ENCODE results near the gene MFRP. TPM values are rescaled to one million over a fixed set of nuclear protein-coding genes. Genes with fewer than 3 reads are reported as not detected.

Gene MFRP
- total RNA-seq, 2 experiments from 2014 or later, result not detected

GRCh38 chr11:119323532-119324033 lies 22.9 kb downstream of the MFRP start:
- Mint-ChIP-seq H3K27me3 (ENCODE audit: low read depth) (peaks cover 6% of the 10 kb centered on the region), H3K4me3 (no peak overlapping the region), H3K36me3 (ENCODE audit: low read depth) (no peaks in the 10 kb centered on the region), H3K4me1 (ENCODE audit: low read depth) (peaks cover 18% of the 10 kb centered on the region), H3K27ac (no peak overlapping the region), H3K9me3 (no peaks in the 10 kb centered on the region)
- CTCF ChIA-PET, result interaction anchor here (0.6 to 4.4 kb wide), 44 partner anchors 8 to 282 kb away, joined by 3 to 70 read pairs (median 4); partner anchors contain the start of genes C1QTNF5, CBL, NLRX1 and RNF26
- DNase-seq, result peak; percentile 94
- intact Hi-C loops (cut with micrococcal nuclease), result loop anchor here (1.0 to 2.0 kb wide), 9 partner anchors 39 to 267 kb away; partner anchors contain the start of genes CBL, DPAGT1, HYOU1 and NLRX1

GRCh38 chr11:119322921-119323531 lies 23.5 kb downstream of the MFRP start:
- no peaks in the 10 kb centered on the region for H3K9me3 Mint-ChIP-seq
- H3K36me3 Mint-ChIP-seq (ENCODE audit: low read depth), result no peaks in the 10 kb centered on the region
- H3K27me3 Mint-ChIP-seq (ENCODE audit: low read depth), result peaks cover 10% of the 10 kb centered on the region
- no peak overlapping the region for H3K4me3 Mint-ChIP-seq
- H3K27ac Mint-ChIP-seq, result no peak overlapping the region
- intact Hi-C loops (cut with micrococcal nuclease), result loop anchor here (1.0 to 2.0 kb wide), 9 partner anchors 38 to 266 kb away; partner anchors contain the start of genes CBL, DPAGT1, HYOU1 and NLRX1
- DNase-seq, result no peak
- peaks cover 18% of the 10 kb centered on the region for H3K4me1 Mint-ChIP-seq (ENCODE audit: low read depth)
- CTCF ChIA-PET, result interaction anchor here (0.6 to 4.4 kb wide), 40 partner anchors 8 to 281 kb away, joined by 3 to 70 read pairs (median 4); partner anchors contain the start of genes C1QTNF5, CBL, NLRX1 and RNF26

- no peak for DNase-seq
- Mint-ChIP-seq H3K27me3 (ENCODE audit: low read depth) (peaks cover 16% of the 10 kb centered on the region), H3K27ac (no peak overlapping the region), H3K4me1 (ENCODE audit: low read depth) (peaks cover 18% of the 10 kb centered on the region), H3K9me3 (no peaks in the 10 kb centered on the region), H3K36me3 (ENCODE audit: low read depth) (no peaks in the 10 kb centered on the region), H3K4me3 (no peak overlapping the region)
- CTCF ChIA-PET, result interaction anchor here (0.8 to 4.4 kb wide), 23 partner anchors 7 to 634 kb away, joined by 3 to 70 read pairs (median 6); partner anchors contain the start of genes C1QTNF5, CBL, NLRX1 and VPS11
- intact Hi-C loops (cut with micrococcal nuclease), result loop anchor here (2.0 kb wide), 3 partner anchors 38 to 266 kb away; partner anchors contain the start of genes DPAGT1 and HYOU1
Observed at GRCh38 chr11:119322360-119322739, 24.2 kb downstream of the MFRP start.

- peaks cover 18% of the 10 kb centered on the region for H3K4me1 Mint-ChIP-seq (ENCODE audit: low read depth)
- H3K4me3 Mint-ChIP-seq, result peak overlapping the region; percentile 77
- CTCF ChIA-PET, result interaction anchor here (0.8 to 4.4 kb wide), 20 partner anchors 10 to 632 kb away, joined by 3 to 70 read pairs (median 6); partner anchors contain the start of genes C1QTNF5, CBL, HMBS and NLRX1
- peak; percentile 65 for DNase-seq
- H3K36me3 Mint-ChIP-seq (ENCODE audit: low read depth), result no peaks in the 10 kb centered on the region
- intact Hi-C loops (cut with micrococcal nuclease), result loop anchor here (1.0 to 2.0 kb wide), 4 partner anchors 14 to 323 kb away; partner anchors contain the start of genes CENATAC and RNF26
- no peaks in the 10 kb centered on the region for H3K9me3 Mint-ChIP-seq
- peaks cover 17% of the 10 kb centered on the region for H3K27me3 Mint-ChIP-seq (ENCODE audit: low read depth)
- peak overlapping the region; percentile 79 for H3K27ac Mint-ChIP-seq
Observed at GRCh38 chr11:119320776-119321524, 25.6 kb downstream of the MFRP start.

GRCh38 chr11:119320240-119320775 lies 26.2 kb downstream of the MFRP start:
- intact Hi-C loops (cut with micrococcal nuclease), result loop anchor here (2.0 kb wide), 1 partner anchor 14 kb away; the partner anchor contains the start of gene RNF26
- H3K27me3 Mint-ChIP-seq (ENCODE audit: low read depth), result peaks cover 22% of the 10 kb centered on the region
- H3K36me3 Mint-ChIP-seq (ENCODE audit: low read depth), result no peaks in the 10 kb centered on the region
- H3K4me1 Mint-ChIP-seq (ENCODE audit: low read depth), result peaks cover 24% of the 10 kb centered on the region
- no peak overlapping the region for H3K27ac Mint-ChIP-seq
- CTCF ChIA-PET, result interaction anchor here (1.0 to 4.4 kb wide), 9 partner anchors 9 to 252 kb away, joined by 3 to 70 read pairs (median 6); partner anchors contain the start of genes C1QTNF5, RNF26 and VPS11
- H3K9me3 Mint-ChIP-seq, result no peaks in the 10 kb centered on the region
- peak overlapping the region; percentile 47 for H3K4me3 Mint-ChIP-seq
- DNase-seq, result no peak

- peak overlapping the region; percentile 47 for H3K4me3 Mint-ChIP-seq
- DNase-seq, result no peak
- H3K27ac Mint-ChIP-seq, result no peak overlapping the region
- peaks cover 28% of the 10 kb centered on the region for H3K4me1 Mint-ChIP-seq (ENCODE audit: low read depth)
- CTCF ChIA-PET, result interaction anchor here (1.4 to 1.6 kb wide), 2 partner anchors 18 to 35 kb away, joined by 4 to 5 read pairs; no protein-coding TSS in a partner anchor
- intact Hi-C loops (cut with micrococcal nuclease), result loop anchor here (2.0 kb wide), 1 partner anchor 15 kb away; the partner anchor contains the start of gene RNF26
- H3K9me3 Mint-ChIP-seq, result no peaks in the 10 kb centered on the region
- H3K36me3 Mint-ChIP-seq (ENCODE audit: low read depth), result no peaks in the 10 kb centered on the region
- peaks cover 22% of the 10 kb centered on the region for H3K27me3 Mint-ChIP-seq (ENCODE audit: low read depth)
Observed at GRCh38 chr11:119319700-119320239, 26.7 kb downstream of the MFRP start.

- DNase-seq, result no peak
- no peak overlapping the region for H3K27ac Mint-ChIP-seq
- intact Hi-C loops (cut with micrococcal nuclease), result no loop called here
- H3K4me1 Mint-ChIP-seq (ENCODE audit: low read depth), result peaks cover 29% of the 10 kb centered on the region
- H3K9me3 Mint-ChIP-seq, result no peaks in the 10 kb centered on the region
- H3K4me3 Mint-ChIP-seq, result peak overlapping the region; percentile 47
- peaks cover 22% of the 10 kb centered on the region for H3K27me3 Mint-ChIP-seq (ENCODE audit: low read depth)
- CTCF ChIA-PET, result interaction anchor here (0.7 to 1.6 kb wide), 3 partner anchors 19 to 196 kb away, joined by 3 to 5 read pairs (median 4); no protein-coding TSS in a partner anchor
- no peaks in the 10 kb centered on the region for H3K36me3 Mint-ChIP-seq (ENCODE audit: low read depth)
Observed at GRCh38 chr11:119319136-119319699, 27.3 kb downstream of the MFRP start.

GRCh38 chr11:119318240-119319135 lies 28.0 kb downstream of the MFRP start:
- no peaks in the 10 kb centered on the region for H3K36me3 Mint-ChIP-seq (ENCODE audit: low read depth)
- CTCF ChIA-PET, result interaction anchor here (0.7 to 1.6 kb wide), 4 partner anchors 20 to 195 kb away, joined by 3 to 5 read pairs (median 4); partner anchors contain the start of gene CBL
- H3K27ac Mint-ChIP-seq, result no peak overlapping the region
- H3K27me3 Mint-ChIP-seq (ENCODE audit: low read depth), result peaks cover 22% of the 10 kb centered on the region
- no peaks in the 10 kb centered on the region for H3K9me3 Mint-ChIP-seq
- peak overlapping the region; percentile 1 for H3K4me3 Mint-ChIP-seq
- intact Hi-C loops (cut with micrococcal nuclease), result no loop called here
- DNase-seq, result no peak
- H3K4me1 Mint-ChIP-seq (ENCODE audit: low read depth), result peaks cover 27% of the 10 kb centered on the region

- DNase-seq, result no peak
- intact Hi-C loops (cut with micrococcal nuclease), result no loop called here
- H3K36me3 Mint-ChIP-seq (ENCODE audit: low read depth), result no peaks in the 10 kb centered on the region
- H3K4me3 Mint-ChIP-seq, result peak overlapping the region; percentile 18
- no peaks in the 10 kb centered on the region for H3K9me3 Mint-ChIP-seq
- peaks cover 26% of the 10 kb centered on the region for H3K4me1 Mint-ChIP-seq (ENCODE audit: low read depth)
- peaks cover 22% of the 10 kb centered on the region for H3K27me3 Mint-ChIP-seq (ENCODE audit: low read depth)
- CTCF ChIA-PET, result interaction anchor here (1.6 kb wide), 1 partner anchor 112 kb away, joined by 3 read pairs; the partner anchor contains the start of gene CBL
- H3K27ac Mint-ChIP-seq, result no peak overlapping the region
Observed at GRCh38 chr11:119317592-119318239, 28.8 kb downstream of the MFRP start.
